Parietal lobe (tissue), 2 donors: Measurements from ENCODE around the gene CEP290. TPM values are rescaled to one million over a fixed set of nuclear protein-coding genes. Genes with fewer than 3 reads are reported as not detected.

Source experiments
- small RNA-seq: library from RNA; depleted of rRNA; stranded (forward); fragments of <200 nt; gene quantifications from one replicate; pipeline ENCODE3, GENCODE V24; 2014; ENCODE audit warnings: low replicate concordance
- total RNA-seq: library from RNA; depleted of rRNA; stranded (reverse); fragments of >200 nt; gene quantifications from one replicate; pipeline ENCODE4 v1.2.3, GENCODE V29; 2014

CEP290 gene, protein sequence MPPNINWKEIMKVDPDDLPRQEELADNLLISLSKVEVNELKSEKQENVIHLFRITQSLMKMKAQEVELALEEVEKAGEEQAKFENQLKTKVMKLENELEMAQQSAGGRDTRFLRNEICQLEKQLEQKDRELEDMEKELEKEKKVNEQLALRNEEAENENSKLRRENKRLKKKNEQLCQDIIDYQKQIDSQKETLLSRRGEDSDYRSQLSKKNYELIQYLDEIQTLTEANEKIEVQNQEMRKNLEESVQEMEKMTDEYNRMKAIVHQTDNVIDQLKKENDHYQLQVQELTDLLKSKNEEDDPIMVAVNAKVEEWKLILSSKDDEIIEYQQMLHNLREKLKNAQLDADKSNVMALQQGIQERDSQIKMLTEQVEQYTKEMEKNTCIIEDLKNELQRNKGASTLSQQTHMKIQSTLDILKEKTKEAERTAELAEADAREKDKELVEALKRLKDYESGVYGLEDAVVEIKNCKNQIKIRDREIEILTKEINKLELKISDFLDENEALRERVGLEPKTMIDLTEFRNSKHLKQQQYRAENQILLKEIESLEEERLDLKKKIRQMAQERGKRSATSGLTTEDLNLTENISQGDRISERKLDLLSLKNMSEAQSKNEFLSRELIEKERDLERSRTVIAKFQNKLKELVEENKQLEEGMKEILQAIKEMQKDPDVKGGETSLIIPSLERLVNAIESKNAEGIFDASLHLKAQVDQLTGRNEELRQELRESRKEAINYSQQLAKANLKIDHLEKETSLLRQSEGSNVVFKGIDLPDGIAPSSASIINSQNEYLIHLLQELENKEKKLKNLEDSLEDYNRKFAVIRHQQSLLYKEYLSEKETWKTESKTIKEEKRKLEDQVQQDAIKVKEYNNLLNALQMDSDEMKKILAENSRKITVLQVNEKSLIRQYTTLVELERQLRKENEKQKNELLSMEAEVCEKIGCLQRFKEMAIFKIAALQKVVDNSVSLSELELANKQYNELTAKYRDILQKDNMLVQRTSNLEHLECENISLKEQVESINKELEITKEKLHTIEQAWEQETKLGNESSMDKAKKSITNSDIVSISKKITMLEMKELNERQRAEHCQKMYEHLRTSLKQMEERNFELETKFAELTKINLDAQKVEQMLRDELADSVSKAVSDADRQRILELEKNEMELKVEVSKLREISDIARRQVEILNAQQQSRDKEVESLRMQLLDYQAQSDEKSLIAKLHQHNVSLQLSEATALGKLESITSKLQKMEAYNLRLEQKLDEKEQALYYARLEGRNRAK (N-terminal part only)
- total RNA-seq: 101 TPM

DNA sequence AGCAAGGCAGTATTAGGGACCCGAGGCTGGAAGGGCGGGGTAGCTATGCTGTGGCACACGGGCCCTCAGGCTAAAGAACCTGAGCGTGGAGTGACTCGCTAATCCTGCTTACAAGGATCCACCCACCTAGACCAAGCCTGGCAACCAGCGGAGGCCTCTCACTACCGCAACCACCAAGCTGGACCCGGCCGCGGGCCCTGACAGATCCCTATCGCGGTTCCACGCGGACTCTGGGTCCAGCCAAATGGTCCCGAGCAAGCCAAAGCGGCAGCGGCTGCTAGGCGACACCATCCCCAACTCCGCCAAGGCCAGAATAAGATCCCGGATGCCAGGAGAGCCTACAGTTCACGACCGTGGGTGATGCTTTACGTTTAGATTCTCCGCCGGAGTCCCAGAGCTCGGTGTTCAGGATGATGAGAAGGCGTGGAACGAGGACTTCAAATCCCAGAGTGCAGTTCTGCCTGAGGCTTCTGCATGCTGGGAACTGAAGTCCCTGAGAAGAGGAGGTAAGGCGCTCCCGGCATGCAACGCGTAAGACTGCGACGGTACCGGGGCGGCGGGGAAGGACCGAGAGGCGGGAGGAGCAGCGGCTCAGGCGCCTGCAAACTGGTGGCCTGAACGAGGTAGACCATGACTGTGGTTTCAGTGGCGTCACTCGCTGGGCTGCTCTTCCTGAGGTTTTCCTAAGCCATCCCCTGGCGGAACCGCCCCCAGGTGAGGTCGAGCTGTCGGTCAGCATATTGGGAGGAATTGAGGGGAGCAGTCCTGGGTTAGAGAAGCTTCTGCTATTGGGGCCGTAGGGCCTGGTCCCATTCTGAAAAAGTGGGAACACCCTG lies at the start of gene CEP290, which contains the start of gene TMTC3:
Gene CEP290 (minus strand): TSS at position 315 of the 836 bp plus-strand sequence. CDS start 781 bp downstream, outside the sequence.
Gene TMTC3 (plus strand): TSS at position 534 of the 836 bp plus-strand sequence. CDS start 6,009 bp downstream, outside the sequence.

DNA sequence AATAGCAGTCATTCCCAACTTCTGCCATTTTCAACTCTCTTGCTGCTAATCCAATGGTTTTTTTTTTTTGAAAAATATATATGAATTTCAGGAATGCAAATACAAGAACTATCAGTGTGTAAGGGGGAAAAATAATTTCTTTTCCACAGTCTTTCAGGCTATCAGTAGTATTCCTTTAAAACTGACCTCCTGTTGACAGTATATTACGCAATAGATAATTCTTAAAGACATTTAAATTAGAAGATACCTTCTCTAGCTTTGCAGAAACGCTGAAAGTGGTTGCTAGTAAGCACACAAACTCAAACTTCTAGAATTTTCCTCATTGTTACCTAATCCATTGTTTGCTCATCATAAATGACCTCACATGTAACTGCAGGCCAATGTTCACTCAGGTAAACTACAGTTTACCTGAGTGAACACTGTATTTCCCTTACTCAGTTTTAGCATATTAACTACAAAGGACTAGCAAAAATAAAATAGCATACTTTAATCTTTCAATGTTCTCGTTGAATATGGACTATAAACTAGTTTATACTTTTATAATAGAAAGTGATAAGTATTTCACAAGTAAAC lies 112.7 kb downstream of the CEP290 start, which contains the start of gene C12orf50:
Gene C12orf50 (minus strand): TSS at position 309 of the 573 bp plus-strand sequence. CDS start 2,439 bp downstream, outside the sequence.

Small RNA genes within 50 kb of the gene (small RNA-seq; reads per million reads assigned to genes)
- not detected for gene RNA5SP364

Other genes with a start within 250 kb of the CEP290 start
- gene C12orf50, start 112.7 kb downstream of the CEP290 start, total RNA-seq: 0.31 TPM
- gene TMTC3, start 219 bp upstream of the CEP290 start, total RNA-seq: 20.0 TPM